Spleen (tissue), 11 donors: ENCODE data around the gene CMTM4. TPM values are rescaled to one million over a fixed set of nuclear protein-coding genes. Genes with fewer than 3 reads are reported as not detected.
A peak's percentile ranks its signal among the peaks of the same experiment; 100 is the strongest.

Experiments
- DNase-seq: peaks from one replicate; pipeline ENCODE4 v3.0.0-alpha.2; 2020
- H3K27ac ChIP-seq, 8 donors: fragments of 200-600 bp; sonication (generic) in 7 of 8; 1 replicate in 4 of 8; 2 replicates in 4 of 8; pipeline versions ENCODE4 v1.5.0 to v1.8.0; 2016 to 2021; ENCODE audit warnings: inconsistent platforms in 4 of 8, mild to moderate bottlenecking in 4 of 8, moderate library complexity in 1 of 8
- H3K27me3 ChIP-seq, 7 donors: fragments of 200-600 bp; sonication (generic) in 6 of 7; replicated peaks in 1 of 7; 1 replicate in 4 of 7; 2 replicates in 3 of 7; pipeline versions ENCODE4 v1.5.0 to v1.8.0; 2016 to 2021; ENCODE audit warnings: inconsistent platforms in 3 of 7, mild to moderate bottlenecking in 1 of 7
- H3K36me3 ChIP-seq, 6 donors: fragments of 200-600 bp; sonication (generic) in 5 of 6; 1 replicate in 4 of 6; 2 replicates in 2 of 6; pipeline versions ENCODE4 v1.5.0 to v1.8.0; 2016 to 2021; ENCODE audit warnings: inconsistent platforms in 2 of 6
- H3K4me1 ChIP-seq, 6 donors: fragments of 200-600 bp; sonication (generic) in 5 of 6; 1 replicate in 3 of 6; 2 replicates in 3 of 6; pipeline versions ENCODE4 v1.5.0 to v1.8.0; 2016 to 2021; ENCODE audit warnings: inconsistent platforms in 3 of 6
- H3K4me3 ChIP-seq, 8 donors: fragments of 200-600 bp; sonication (generic) in 7 of 8; 1 replicate in 4 of 8; 2 replicates in 4 of 8; pipeline versions ENCODE4 v1.5.0 to v1.8.0; 2016 to 2021; ENCODE audit warnings: inconsistent platforms in 4 of 8, mild to moderate bottlenecking in 4 of 8, moderate library complexity in 2 of 8
- H3K9me3 ChIP-seq, 8 donors: fragments of 200-600 bp; sonication (generic) in 7 of 8; 1 replicate in 4 of 8; 2 replicates in 4 of 8; pipeline versions ENCODE4 v1.5.0 to v1.8.0; 2016 to 2021; ENCODE audit warnings: inconsistent platforms in 4 of 8
- POLR2A ChIP-seq, 3 donors: fragments of 450-650 bp; IDR thresholded peaks; one replicate each; pipeline ENCODE4 v1.5.1; 2017; ENCODE audit warnings: antibody characterized with exemption in 3 of 3, mild to moderate bottlenecking in 1 of 3
- POLR2AphosphoS5 ChIP-seq, 3 donors: sonication (generic); formaldehyde crosslinking; IDR thresholded peaks; one replicate each; pipeline ENCODE4 v1.5.1; 2017; ENCODE audit warnings: antibody characterized with exemption in 3 of 3
- WGBS, 5 donors: extraction: QIAGEN DNeasy Blood & Tissue Kit in 3 of 5; methylation state at CpG; one replicate each; pipeline versions ENCODE4 v1.1.5 to v1.1.7; 2013 to 2018; 5-methylcytosine and 5-hydroxymethylcytosine counted together
- intact Hi-C: fragments of 100-400 bp; cut with DNase I; formaldehyde crosslinking; loops from one replicate; pipeline ENCODE4 v1.15.0; 2023; ENCODE audit warnings: low total_unique reads
- polyA plus RNA-seq, 3 donors: library from polyadenylated mRNA; stranded (reverse); fragments of 200-250 nt; gene quantifications; one replicate each; pipeline ENCODE4 v1.2.1, GENCODE V29; 2013
- total RNA-seq, 7 donors: library from RNA; depleted of rRNA in 3 of 7; stranded (reverse); fragments of >200 nt in 3 of 7; fragmentation: NEBNext Ultra II Directional in 4 of 7; extraction: Animal tissue kit (Norgen Biotek cat#: 25700) in 4 of 7; gene quantifications; one replicate each; pipeline versions ENCODE4 v1.1.0 to v1.2.1, GENCODE V29; 2016 to 2021
- TF ChIP-seq, protein P1 (sequence below), 11 experiments: fragments of 200-600 bp in 7 of 11; fragments of 450-650 bp in 4 of 11; sonication (generic) in 4 of 11; IDR thresholded peaks in 8 of 11; conservative IDR thresholded peaks in 3 of 11; 1 replicate in 7 of 11; 2 replicates in 4 of 11; pipeline versions ENCODE4 v1.4.0 to v1.8.0; 2016 to 2021; ENCODE audit warnings: antibody characterized with exemption in 11 of 11, inconsistent platforms in 4 of 11, mild to moderate bottlenecking in 1 of 11
- donor health status: healthy with polysubstance abuse.
- donor health status: DM: no; HTN: no; CAD: no; lungs with moderate emphysema.
- donor health status: DM: no; HTN: no; CAD: no.
- donor health status: Bipolar disorder and iron deficiency.
- donor health status: healthy.
- donor health status: DM: no; HTN: no; CAD: no.
- donor health status: DM: yes; HTN: yes; CAD: no.

The CMTM4 gene
- total and polyA plus RNA-seq, 10 donors, result 0.70 to 10.2 (median 5.7) TPM

DNA sequence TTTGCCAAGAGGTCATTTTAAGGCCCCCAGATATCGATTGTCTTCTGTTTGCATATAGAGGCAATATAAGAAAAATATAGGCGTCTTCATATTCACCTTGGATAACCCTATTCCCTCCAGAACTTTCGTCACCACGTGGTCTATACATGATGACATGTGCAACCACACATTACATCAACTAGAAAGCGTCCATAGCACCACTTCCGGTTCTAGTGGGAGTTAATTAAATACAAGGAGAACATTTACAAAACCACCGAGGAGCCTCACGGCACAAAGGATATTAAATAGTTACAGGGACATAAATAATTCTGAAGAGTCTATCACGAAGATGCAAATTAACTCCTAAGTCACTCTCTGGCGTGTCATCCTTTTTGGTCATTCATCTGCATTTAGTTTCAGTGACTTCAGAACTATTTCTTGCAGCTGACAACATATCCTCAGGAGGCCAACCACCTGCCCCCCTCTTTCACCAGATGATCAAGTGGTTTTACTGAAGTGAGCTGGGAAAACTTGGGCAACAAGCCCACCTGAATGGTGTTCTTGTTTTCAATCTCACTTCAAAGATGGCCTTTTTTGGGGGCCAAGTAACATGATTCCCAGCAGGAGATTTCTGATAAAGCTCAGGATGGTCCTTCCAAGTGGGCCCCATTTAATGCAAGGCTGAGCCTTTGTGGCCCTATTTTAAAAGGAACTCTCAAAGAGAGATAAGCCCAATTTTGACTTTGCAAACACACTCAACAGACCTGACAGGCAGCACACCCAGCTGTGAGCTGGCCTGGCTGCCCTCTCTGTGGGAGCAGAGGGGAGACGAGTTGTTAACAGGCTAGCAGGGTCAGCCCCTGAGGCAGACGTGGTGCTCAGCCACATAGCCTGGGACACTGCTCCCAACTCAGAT is 76.8 kb downstream of the CMTM4 start:
- H3K27me3 ChIP-seq, result no peaks in the 10 kb centered on the region
- intact Hi-C loops, result no loop called here
- H3K27ac ChIP-seq, result no peak overlapping the region
- no peak overlapping the region for H3K4me3 ChIP-seq
- no peak for TF ChIP-seq POLR2AphosphoS5 (IDR thresholded peaks at IDR 0.05)
- TF ChIP-seq, protein P1, sequence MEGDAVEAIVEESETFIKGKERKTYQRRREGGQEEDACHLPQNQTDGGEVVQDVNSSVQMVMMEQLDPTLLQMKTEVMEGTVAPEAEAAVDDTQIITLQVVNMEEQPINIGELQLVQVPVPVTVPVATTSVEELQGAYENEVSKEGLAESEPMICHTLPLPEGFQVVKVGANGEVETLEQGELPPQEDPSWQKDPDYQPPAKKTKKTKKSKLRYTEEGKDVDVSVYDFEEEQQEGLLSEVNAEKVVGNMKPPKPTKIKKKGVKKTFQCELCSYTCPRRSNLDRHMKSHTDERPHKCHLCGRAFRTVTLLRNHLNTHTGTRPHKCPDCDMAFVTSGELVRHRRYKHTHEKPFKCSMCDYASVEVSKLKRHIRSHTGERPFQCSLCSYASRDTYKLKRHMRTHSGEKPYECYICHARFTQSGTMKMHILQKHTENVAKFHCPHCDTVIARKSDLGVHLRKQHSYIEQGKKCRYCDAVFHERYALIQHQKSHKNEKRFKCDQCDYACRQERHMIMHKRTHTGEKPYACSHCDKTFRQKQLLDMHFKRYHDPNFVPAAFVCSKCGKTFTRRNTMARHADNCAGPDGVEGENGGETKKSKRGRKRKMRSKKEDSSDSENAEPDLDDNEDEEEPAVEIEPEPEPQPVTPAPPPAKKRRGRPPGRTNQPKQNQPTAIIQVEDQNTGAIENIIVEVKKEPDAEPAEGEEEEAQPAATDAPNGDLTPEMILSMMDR (IDR thresholded peaks at IDR 0.05 in 8 of 11, conservative IDR thresholded peaks at IDR 0.05 in 3 of 11), result no peak
- no peak for TF ChIP-seq POLR2A (IDR thresholded peaks at IDR 0.05)
- peak; percentile 53 for DNase-seq
- H3K36me3 ChIP-seq, result peaks cover 0 to 23% (median under 1%) of the 10 kb centered on the region in 6 donors
- 59 to 75% (median 63%) methylated on average over 10 to 12 of the region's 12 CpGs for WGBS, 5 donors
- H3K9me3 ChIP-seq, result no peaks in the 10 kb centered on the region
- peaks cover 0 to 11% (median 0%) of the 10 kb centered on the region in 6 donors for H3K4me1 ChIP-seq

DNA sequence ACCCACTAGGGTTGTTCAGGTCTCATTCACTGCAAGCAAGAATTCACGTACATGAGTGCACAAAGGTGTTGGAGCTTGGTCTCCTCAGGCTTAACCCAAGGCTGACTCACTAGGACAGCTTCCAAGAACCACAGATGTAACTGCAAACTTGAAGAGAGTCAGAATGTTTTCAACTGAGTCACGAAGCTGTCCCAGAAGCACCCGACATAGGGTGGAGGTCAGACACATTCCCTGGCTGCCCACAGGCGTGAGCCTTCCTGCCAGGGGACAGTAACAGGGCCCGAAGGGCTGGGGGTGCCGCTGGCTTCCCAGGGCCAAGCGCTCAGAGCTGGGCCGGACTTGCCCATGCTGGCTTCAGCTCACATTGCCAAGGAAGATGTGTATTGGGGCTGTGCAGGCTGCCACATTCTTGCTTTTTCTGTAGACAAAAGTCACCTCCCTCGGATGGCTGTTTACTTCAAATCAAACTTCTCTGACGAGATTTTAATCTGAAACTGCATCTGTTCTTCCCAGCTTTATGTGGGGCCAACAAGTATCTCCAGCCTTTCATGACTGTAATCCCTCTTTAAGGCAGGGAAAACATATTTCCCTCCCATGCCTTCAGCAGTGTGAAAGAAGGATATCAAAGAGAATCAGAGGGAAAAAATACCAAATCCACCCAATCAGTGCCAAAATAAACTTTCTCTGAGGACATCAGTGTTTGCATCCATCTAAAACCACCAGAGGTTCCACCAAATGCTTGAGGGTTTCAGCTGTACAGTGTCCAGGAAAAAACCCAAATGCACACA is 77.8 kb downstream of the CMTM4 start:
- Histone ChIP-seq H3K9me3 (no peaks in the 10 kb centered on the region), H3K36me3 (peaks cover 0 to 33% (median 7%) of the 10 kb centered on the region in 6 donors), H3K4me1 (peaks cover 0 to 11% (median 0%) of the 10 kb centered on the region in 6 donors), H3K27ac (no peak overlapping the region), H3K4me3 (no peak overlapping the region), H3K27me3 (no peaks in the 10 kb centered on the region)
- intact Hi-C loops, result no loop called here
- 85 to 90% (median 89%) methylated on average over 5 to 10 of the region's 10 CpGs for WGBS, 5 donors
- DNase-seq, result peak; percentile 35
- TF ChIP-seq, protein P1 (IDR thresholded peaks at IDR 0.05 in 8 of 11, conservative IDR thresholded peaks at IDR 0.05 in 3 of 11), result no peak
- TF ChIP-seq POLR2A (IDR thresholded peaks at IDR 0.05) (no peak), POLR2AphosphoS5 (IDR thresholded peaks at IDR 0.05) (no peak)

DNA sequence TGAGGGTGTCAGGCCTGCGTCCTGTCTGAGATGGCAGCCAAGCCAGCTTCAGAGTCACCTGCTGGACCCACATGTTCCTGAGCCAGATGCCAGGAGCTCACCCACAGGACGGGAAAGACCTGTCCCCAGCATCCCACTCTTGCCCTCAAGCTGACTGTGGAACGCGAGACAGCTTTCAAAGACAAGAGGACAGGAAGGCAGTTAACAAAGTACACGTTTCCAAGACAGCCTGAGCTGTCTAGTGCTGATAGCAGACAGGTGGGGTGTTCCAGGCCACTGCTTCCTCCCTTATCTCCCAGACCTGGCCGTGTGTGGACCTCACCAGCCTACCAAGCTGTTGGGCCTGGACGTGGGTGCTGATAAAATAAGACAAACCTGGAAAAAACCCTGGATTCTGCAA is 78.8 kb downstream of the CMTM4 start:
- H3K9me3 ChIP-seq, result no peaks in the 10 kb centered on the region
- TF ChIP-seq POLR2AphosphoS5 (IDR thresholded peaks at IDR 0.05), result no peak
- TF ChIP-seq, protein P1 (IDR thresholded peaks at IDR 0.05 in 8 of 11, conservative IDR thresholded peaks at IDR 0.05 in 3 of 11), result no peak
- TF ChIP-seq POLR2A (IDR thresholded peaks at IDR 0.05), result no peak
- H3K27ac ChIP-seq, result no peak overlapping the region
- H3K27me3 ChIP-seq, result no peaks in the 10 kb centered on the region
- WGBS, 5 donors, result 69 to 81% (median 76%) methylated on average over 7 of the region's 7 CpGs
- H3K4me3 ChIP-seq, result no peak overlapping the region
- intact Hi-C loops, result no loop called here
- DNase-seq, result peak; percentile 47
- peaks cover 0 to 11% (median 0%) of the 10 kb centered on the region in 6 donors for H3K4me1 ChIP-seq
- H3K36me3 ChIP-seq, result peaks cover 0 to 43% (median 15%) of the 10 kb centered on the region in 6 donors
